ENCODE measurements around the gene LSM2. TPM values are rescaled to one million over a fixed set of nuclear protein-coding genes. Genes with fewer than 3 reads are reported as not detected.
A peak's percentile ranks its signal among the peaks of the same experiment; 100 is the strongest.
"Not testable (repeated sequence)": the region's sequence is repeated elsewhere in the genome, so short reads cannot be mapped to it uniquely, and the experiment has no call there.

The LSM2 gene
- total RNA-seq, 3 donors from 2014 or later, result 163 to 192 (median 184) TPM

GRCh38 chr6:31794866-31795615 lies 11.7 kb downstream of the LSM2 start:
- no peak for DNase-seq
- peak; percentile 42 to 47 for ATAC-seq

DNA sequence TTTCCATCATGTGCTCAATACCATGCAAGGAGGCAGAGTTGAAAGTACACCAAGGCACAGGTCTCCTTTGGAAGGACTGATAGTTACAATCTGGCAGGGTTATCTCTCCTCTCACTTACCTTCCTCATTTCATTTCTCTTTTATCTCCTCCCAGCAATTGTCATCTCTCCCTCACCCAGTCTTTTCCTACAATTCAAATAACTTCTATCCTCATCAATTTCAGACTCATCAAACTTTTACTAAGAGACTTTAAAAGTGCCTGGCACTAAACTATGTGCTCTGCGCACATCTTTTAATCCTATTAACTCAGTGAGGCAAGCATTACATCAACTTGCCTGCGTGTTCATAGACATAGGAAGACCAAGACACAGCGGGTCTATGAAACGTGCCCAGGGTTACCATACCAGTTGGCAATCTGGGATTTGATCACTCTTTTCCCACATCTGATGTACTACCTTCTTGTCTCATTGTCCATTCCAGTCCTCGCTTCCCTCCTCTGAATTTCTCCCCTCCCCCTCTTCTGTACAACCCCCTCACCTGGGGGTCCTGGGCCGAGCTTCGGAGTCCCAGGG lies 12.4 kb downstream of the LSM2 start:
- ATAC-seq (no peak), DNase-seq (no peak)
- H3K4me1 Mint-ChIP-seq (ENCODE audit: low read depth), result peaks cover 44% of the 10 kb centered on the region
- no peaks in the 10 kb centered on the region for H3K9me3 Mint-ChIP-seq
- peak overlapping the region; percentile 99 for H3K4me3 Mint-ChIP-seq
- H3K27me3 Mint-ChIP-seq (ENCODE audit: low read depth), result no peaks in the 10 kb centered on the region
- peaks cover 16% of the 10 kb centered on the region for H3K36me3 Mint-ChIP-seq (ENCODE audit: insufficient read depth)

More at GRCh38 chr6:31794866-31795615, 11.7 kb downstream of the LSM2 start:
- H3K4me1 Mint-ChIP-seq (ENCODE audit: low read depth), result peaks cover 44% of the 10 kb centered on the region
- H3K9me3 Mint-ChIP-seq, result no peaks in the 10 kb centered on the region
- H3K4me3 Mint-ChIP-seq, result peak overlapping the region; percentile 99
- H3K27me3 Mint-ChIP-seq (ENCODE audit: low read depth), result no peaks in the 10 kb centered on the region
- peaks cover 12% of the 10 kb centered on the region for H3K36me3 Mint-ChIP-seq (ENCODE audit: insufficient read depth)

- not testable (repeated sequence) for H3K27me3 Mint-ChIP-seq (ENCODE audit: low read depth); ATAC-seq
- peaks cover 47% of the 10 kb centered on the region for H3K4me1 Mint-ChIP-seq (ENCODE audit: low read depth)
These were observed 12.9 kb downstream of the LSM2 start for GRCh38 chr6:31793927-31794245.

DNA sequence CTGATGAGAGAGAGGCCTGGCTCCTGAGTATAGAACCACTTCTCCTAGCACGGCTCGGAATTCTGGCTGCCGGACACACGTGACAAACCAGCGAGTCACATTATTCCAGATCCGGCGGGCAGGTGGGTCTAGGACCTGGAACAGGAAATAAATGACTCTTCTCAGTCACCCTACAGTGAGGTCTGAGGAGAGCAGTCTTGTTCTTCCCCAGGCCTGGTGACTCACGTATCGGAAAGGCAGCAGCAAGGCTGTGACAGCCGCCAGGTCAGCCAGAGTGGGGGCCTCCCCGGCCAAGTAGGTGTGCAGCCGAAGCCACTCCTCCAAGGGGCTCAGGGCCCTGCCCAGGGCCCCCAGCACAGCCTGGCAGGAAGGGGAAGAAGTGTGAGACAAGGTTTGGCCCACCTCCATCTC lies 14.0 kb downstream of the LSM2 start:
- Mint-ChIP-seq H3K9me3 (no peaks in the 10 kb centered on the region), H3K27me3 (ENCODE audit: low read depth) (no peaks in the 10 kb centered on the region), H3K4me1 (ENCODE audit: low read depth) (peaks cover 38% of the 10 kb centered on the region), H3K36me3 (ENCODE audit: insufficient read depth) (peaks cover 16% of the 10 kb centered on the region), H3K4me3 (peak overlapping the region; percentile 99)
- ATAC-seq (no peak), DNase-seq (no peak)

More at GRCh38 chr6:31793927-31794245, 12.9 kb downstream of the LSM2 start:
- not testable (repeated sequence) for H3K9me3 Mint-ChIP-seq, DNase-seq
- peak overlapping the region; percentile 99 for H3K4me3 Mint-ChIP-seq
- peaks cover 17% of the 10 kb centered on the region for H3K36me3 Mint-ChIP-seq (ENCODE audit: insufficient read depth)

DNA sequence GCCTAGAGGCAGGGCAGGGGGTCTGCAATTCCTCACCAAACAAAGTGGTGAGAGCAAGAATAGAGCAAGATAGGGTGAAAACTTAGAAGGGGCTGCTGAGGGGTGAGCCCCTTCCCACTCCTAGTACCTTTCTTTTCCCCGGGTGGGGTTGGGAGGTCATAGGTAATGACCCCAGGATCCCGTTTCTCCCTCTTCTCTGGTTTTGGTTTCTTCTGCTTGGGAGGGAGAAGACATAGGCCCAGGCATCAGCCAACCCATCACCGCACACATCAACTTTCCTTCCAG lies 14.7 kb downstream of the LSM2 start:
- DNase-seq (no peak), ATAC-seq (no peak)
- H3K4me3 Mint-ChIP-seq, result no peak overlapping the region
- H3K4me1 Mint-ChIP-seq (ENCODE audit: low read depth), result peaks cover 31% of the 10 kb centered on the region
- peaks cover 16% of the 10 kb centered on the region for H3K36me3 Mint-ChIP-seq (ENCODE audit: insufficient read depth)
- no peaks in the 10 kb centered on the region for H3K27me3 Mint-ChIP-seq (ENCODE audit: low read depth)
- no peaks in the 10 kb centered on the region for H3K9me3 Mint-ChIP-seq

DNA sequence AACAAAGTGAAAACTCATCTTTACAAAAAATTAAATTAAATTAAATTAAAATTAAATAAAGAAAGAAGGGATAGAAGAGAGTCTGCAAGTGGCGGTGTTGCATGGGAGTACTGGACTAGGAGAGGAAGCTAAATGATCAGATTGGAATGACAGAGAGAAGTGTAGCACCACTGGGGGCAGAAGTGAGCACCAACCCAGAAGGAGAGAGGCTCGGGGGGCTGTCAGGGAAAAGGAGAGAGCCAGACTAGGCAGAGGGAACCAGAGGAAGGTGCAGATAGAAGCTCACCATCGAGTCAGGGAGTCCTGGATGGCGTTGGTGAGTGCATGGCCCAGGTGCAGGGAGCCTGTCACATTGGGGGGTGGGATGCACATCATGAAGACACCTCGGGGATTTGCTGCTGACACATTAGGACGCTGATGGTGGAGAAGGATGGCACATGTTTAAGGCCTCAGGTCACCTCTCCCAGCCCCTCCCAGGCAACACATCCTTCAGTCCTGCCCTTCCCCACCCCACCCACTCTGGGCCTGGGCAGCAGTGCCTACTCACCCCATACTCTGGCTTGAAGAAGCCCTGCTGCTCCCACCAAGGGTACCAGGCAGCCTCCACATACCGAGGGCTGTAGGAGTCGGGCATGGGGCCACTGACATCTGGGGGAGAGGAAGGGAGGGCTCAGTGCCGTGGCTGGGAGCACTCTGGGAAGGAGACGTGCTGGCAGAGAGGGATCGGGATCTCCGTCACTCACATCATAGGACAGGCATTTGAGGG lies 15.3 kb downstream of the LSM2 start:
- Mint-ChIP-seq H3K27me3 (ENCODE audit: low read depth) (no peaks in the 10 kb centered on the region), H3K4me3 (no peak overlapping the region)
- ATAC-seq, result no peak

DNA sequence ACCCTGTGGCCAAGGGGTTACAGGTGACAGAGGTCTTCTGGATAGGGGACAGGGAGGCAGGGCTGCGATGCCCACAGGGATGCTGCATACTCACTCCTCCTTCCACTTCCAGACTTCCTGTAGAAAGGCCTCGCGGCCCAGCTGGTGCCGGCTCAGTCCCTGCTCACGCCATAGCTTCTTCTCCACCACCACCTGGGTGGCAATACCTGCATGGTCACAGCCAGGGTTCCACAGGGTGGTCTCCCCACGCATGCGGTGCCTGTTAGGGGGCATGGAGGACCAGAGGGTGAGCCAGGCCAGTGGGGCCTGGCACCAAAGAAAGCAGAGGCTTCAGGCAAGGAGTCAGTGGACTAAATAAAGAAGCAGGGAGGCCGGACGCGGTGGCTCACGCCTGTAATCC lies 21.3 kb downstream of the LSM2 start:
- Mint-ChIP-seq H3K4me3 (no peak overlapping the region), H3K9me3 (no peaks in the 10 kb centered on the region), H3K36me3 (ENCODE audit: insufficient read depth) (peaks cover 33% of the 10 kb centered on the region), H3K27me3 (ENCODE audit: low read depth) (no peaks in the 10 kb centered on the region), H3K4me1 (ENCODE audit: low read depth) (peaks cover 3% of the 10 kb centered on the region)
- DNase-seq (no peak), ATAC-seq (no peak)

More for the DNA sequence above, 15.3 kb downstream of the LSM2 start:
- no peak for DNase-seq
- Mint-ChIP-seq H3K9me3 (no peaks in the 10 kb centered on the region), H3K36me3 (ENCODE audit: insufficient read depth) (peaks cover 18% of the 10 kb centered on the region), H3K4me1 (ENCODE audit: low read depth) (peaks cover 26% of the 10 kb centered on the region)

GRCh38 chr6:31784098-31784925 lies 22.5 kb downstream of the LSM2 start:
- Mint-ChIP-seq H3K4me1 (ENCODE audit: low read depth) (peaks cover 3% of the 10 kb centered on the region), H3K36me3 (ENCODE audit: insufficient read depth) (peaks cover 29% of the 10 kb centered on the region)

GRCh38 chr6:31782126-31782855 lies 24.5 kb downstream of the LSM2 start:
- ATAC-seq (no peak), DNase-seq (no peak)
- Mint-ChIP-seq H3K4me3 (no peak overlapping the region), H3K9me3 (no peaks in the 10 kb centered on the region), H3K36me3 (ENCODE audit: insufficient read depth) (peaks cover 29% of the 10 kb centered on the region), H3K4me1 (ENCODE audit: low read depth) (peaks cover 8% of the 10 kb centered on the region), H3K27me3 (ENCODE audit: low read depth) (no peaks in the 10 kb centered on the region)

More at GRCh38 chr6:31784098-31784925, 22.5 kb downstream of the LSM2 start:
- no peak overlapping the region for H3K4me3 Mint-ChIP-seq
- H3K9me3 Mint-ChIP-seq, result no peaks in the 10 kb centered on the region
- DNase-seq, result no peak
- no peaks in the 10 kb centered on the region for H3K27me3 Mint-ChIP-seq (ENCODE audit: low read depth)
- ATAC-seq, result no peak

GRCh38 chr6:31781244-31782125 lies 25.3 kb downstream of the LSM2 start:
- peaks cover 16% of the 10 kb centered on the region for H3K4me1 Mint-ChIP-seq (ENCODE audit: low read depth)
- H3K27me3 Mint-ChIP-seq (ENCODE audit: low read depth), result no peaks in the 10 kb centered on the region
- H3K9me3 Mint-ChIP-seq, result no peaks in the 10 kb centered on the region
- H3K4me3 Mint-ChIP-seq, result no peak overlapping the region
- no peak for DNase-seq
- no peak for ATAC-seq
- peaks cover 27% of the 10 kb centered on the region for H3K36me3 Mint-ChIP-seq (ENCODE audit: insufficient read depth)

GRCh38 chr6:31780507-31781243 lies 26.1 kb downstream of the LSM2 start:
- peaks cover 23% of the 10 kb centered on the region for H3K36me3 Mint-ChIP-seq (ENCODE audit: insufficient read depth)

DNA sequence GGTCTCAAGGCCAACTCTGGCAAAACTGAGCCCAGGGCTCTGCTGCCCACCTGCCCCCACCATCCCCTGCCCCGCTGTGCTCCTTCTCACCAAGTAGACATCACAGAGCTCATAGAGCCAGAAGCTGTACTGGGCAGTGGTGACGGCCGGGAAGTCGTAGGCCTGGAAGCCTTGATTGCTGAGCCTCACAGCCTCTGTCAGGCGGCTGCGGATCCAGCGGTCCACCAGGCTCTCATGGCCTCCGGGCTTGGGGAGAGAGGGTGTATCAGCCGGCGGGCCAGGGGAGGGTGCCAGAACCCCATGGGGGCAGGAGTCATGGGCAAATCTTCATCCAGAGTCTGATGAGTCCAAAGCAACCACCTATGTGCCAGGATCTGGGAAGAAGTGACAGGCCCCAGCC lies 26.9 kb downstream of the LSM2 start:
- H3K36me3 Mint-ChIP-seq (ENCODE audit: insufficient read depth), result peaks cover 23% of the 10 kb centered on the region
- H3K4me3 Mint-ChIP-seq, result no peak overlapping the region
- ATAC-seq, result no peak
- DNase-seq, result no peak
- no peaks in the 10 kb centered on the region for H3K9me3 Mint-ChIP-seq
- H3K27me3 Mint-ChIP-seq (ENCODE audit: low read depth), result no peaks in the 10 kb centered on the region
- H3K4me1 Mint-ChIP-seq (ENCODE audit: low read depth), result peaks cover 24% of the 10 kb centered on the region

More at GRCh38 chr6:31780507-31781243, 26.1 kb downstream of the LSM2 start:
- no peak overlapping the region for H3K4me3 Mint-ChIP-seq
- no peak for DNase-seq
- H3K27me3 Mint-ChIP-seq (ENCODE audit: low read depth), result no peaks in the 10 kb centered on the region
- peaks cover 20% of the 10 kb centered on the region for H3K4me1 Mint-ChIP-seq (ENCODE audit: low read depth)
- H3K9me3 Mint-ChIP-seq, result no peaks in the 10 kb centered on the region
- ATAC-seq, result no peak
